CD4-positive, alpha-beta T cell treated with Interleukin-6 for 4 hours (primary cell): ENCODE measurements around the gene RASSF4.
"Not testable (repeated sequence)": the region's sequence is repeated elsewhere in the genome, so short reads cannot be mapped to it uniquely, and the experiment has no call there.

Experiments
- DNase-seq: peaks from one replicate; pipeline ENCODE4 v3.0.0-alpha.2; 2020; ENCODE audit warnings: mixed read lengths

The RASSF4 gene

GRCh38 chr10:44992070-44992731, 32.6 kb downstream of the RASSF4 start:
- DNase-seq = no peak

GRCh38 chr10:44992732-44993225, 33.2 kb downstream of the RASSF4 start:
- DNase-seq = no peak

- no peak for DNase-seq
Measured at GRCh38 chr10:44993226-44993921, 33.8 kb downstream of the RASSF4 start.

- DNase-seq = no peak
Measured at GRCh38 chr10:44993922-44994751, 34.5 kb downstream of the RASSF4 start.

GRCh38 chr10:44994752-44995530, 35.3 kb downstream of the RASSF4 start:
- no peak for DNase-seq

- DNase-seq = no peak
Measured at GRCh38 chr10:44995581-44995913, 35.9 kb downstream of the RASSF4 start.

GRCh38 chr10:44995914-44996669, 36.5 kb downstream of the RASSF4 start:
- no peak for DNase-seq

- DNase-seq = no peak
Measured at GRCh38 chr10:44997105-44997748, 37.6 kb downstream of the RASSF4 start.

- DNase-seq = no peak
Measured at GRCh38 chr10:44998146-44998631, 38.6 kb downstream of the RASSF4 start.

GRCh38 chr10:45000138-45000751, 40.6 kb downstream of the RASSF4 start:
- DNase-seq = no peak

GRCh38 chr10:45000752-45001380, 41.3 kb downstream of the RASSF4 start, which contains the start of gene ZNF22:
Gene ZNF22 (plus strand): TSS chr10:45000923. CDS start chr10:45003369, 2,446 bp downstream.
- DNase-seq = peak; percentile 75

- DNase-seq = peak; percentile 55
Measured at GRCh38 chr10:45001381-45002148, 42.0 kb downstream of the RASSF4 start.

GRCh38 chr10:45003432-45004000, 43.9 kb downstream of the RASSF4 start:
- DNase-seq = no peak

GRCh38 chr10:45004661-45005060, 45.1 kb downstream of the RASSF4 start:
- DNase-seq = no peak

- DNase-seq = no peak
Measured at GRCh38 chr10:45005284-45005683, 45.7 kb downstream of the RASSF4 start.

GRCh38 chr10:45006276-45007030, 46.9 kb downstream of the RASSF4 start:
- DNase-seq = no peak

GRCh38 chr10:45008524-45009161, 49.0 kb downstream of the RASSF4 start:
- DNase-seq = peak; percentile 16

GRCh38 chr10:45014557-45014956, 55.0 kb downstream of the RASSF4 start:
- not testable (repeated sequence) for DNase-seq
